ENCODE measurements around the gene FAT1.

The FAT1 gene

DNA sequence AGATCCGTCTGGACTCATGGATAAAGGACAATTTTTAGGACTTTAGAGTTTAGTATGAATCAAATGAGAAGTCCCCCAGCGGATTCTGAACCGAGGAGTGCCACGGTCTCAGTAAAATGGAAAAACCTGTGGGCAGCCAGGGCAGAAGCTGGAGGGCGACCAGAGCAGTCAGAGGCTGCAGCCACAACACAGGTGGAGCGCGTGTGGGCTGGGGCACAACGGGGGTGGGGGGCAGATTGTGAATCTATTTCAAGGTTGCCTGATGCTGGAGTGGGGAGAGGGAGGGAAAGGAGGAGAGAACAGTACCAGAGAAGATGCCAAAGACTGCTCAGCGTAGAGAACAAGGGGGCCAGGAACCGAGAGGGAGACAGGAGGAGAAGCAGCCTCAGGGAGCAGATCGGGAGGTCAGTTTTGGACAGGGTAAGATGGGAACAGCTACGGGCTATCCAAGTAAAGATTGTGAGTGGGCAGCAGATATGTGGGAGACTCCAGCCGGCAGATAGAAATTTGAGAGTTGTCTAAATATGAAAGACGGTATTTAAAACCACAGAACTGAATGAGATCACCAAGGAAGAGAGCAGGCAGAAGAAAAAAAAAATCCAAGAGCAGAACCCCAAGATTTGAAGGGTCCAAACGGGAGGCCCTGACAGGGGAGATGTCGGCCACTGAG, 9.5 kb downstream of the FAT1 start:
- TF ChIP-seq, protein P1, sequence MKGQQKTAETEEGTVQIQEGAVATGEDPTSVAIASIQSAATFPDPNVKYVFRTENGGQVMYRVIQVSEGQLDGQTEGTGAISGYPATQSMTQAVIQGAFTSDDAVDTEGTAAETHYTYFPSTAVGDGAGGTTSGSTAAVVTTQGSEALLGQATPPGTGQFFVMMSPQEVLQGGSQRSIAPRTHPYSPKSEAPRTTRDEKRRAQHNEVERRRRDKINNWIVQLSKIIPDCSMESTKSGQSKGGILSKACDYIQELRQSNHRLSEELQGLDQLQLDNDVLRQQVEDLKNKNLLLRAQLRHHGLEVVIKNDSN (IDR thresholded peaks at IDR 0.05) = no peak
- TF ChIP-seq ZBTB7A (IDR thresholded peaks at IDR 0.05; ENCODE audit: low read depth) = no peak
- no peak for TF ChIP-seq TAF1 (IDR thresholded peaks at IDR 0.05; ENCODE audit: low read depth)
- TF ChIP-seq, protein P2, sequence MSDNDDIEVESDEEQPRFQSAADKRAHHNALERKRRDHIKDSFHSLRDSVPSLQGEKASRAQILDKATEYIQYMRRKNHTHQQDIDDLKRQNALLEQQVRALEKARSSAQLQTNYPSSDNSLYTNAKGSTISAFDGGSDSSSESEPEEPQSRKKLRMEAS (IDR thresholded peaks at IDR 0.05) = no peak
- TF ChIP-seq, protein P3, sequence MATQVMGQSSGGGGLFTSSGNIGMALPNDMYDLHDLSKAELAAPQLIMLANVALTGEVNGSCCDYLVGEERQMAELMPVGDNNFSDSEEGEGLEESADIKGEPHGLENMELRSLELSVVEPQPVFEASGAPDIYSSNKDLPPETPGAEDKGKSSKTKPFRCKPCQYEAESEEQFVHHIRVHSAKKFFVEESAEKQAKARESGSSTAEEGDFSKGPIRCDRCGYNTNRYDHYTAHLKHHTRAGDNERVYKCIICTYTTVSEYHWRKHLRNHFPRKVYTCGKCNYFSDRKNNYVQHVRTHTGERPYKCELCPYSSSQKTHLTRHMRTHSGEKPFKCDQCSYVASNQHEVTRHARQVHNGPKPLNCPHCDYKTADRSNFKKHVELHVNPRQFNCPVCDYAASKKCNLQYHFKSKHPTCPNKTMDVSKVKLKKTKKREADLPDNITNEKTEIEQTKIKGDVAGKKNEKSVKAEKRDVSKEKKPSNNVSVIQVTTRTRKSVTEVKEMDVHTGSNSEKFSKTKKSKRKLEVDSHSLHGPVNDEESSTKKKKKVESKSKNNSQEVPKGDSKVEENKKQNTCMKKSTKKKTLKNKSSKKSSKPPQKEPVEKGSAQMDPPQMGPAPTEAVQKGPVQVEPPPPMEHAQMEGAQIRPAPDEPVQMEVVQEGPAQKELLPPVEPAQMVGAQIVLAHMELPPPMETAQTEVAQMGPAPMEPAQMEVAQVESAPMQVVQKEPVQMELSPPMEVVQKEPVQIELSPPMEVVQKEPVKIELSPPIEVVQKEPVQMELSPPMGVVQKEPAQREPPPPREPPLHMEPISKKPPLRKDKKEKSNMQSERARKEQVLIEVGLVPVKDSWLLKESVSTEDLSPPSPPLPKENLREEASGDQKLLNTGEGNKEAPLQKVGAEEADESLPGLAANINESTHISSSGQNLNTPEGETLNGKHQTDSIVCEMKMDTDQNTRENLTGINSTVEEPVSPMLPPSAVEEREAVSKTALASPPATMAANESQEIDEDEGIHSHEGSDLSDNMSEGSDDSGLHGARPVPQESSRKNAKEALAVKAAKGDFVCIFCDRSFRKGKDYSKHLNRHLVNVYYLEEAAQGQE (IDR thresholded peaks at IDR 0.05; ENCODE audit: low read depth) = no peak

DNA sequence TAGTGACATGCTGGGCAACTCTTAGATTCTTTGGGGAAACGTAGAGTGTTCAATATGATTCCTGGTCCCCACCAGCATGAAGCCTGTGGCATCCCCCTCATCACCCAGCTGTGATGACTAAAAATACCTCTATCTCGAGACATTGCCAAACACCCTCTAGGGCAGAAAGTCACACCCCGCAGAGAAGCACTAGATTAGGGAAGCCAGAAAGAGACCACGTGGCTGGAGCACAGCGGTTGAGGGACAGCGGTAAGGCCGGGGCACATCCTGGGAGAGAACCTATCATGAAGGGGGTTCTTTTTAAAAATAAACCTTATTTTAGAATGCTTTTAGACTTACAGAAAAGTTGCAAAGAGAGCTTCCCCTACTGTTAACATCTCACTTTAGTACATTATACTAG, 11.0 kb downstream of the FAT1 start:
- TF ChIP-seq NFIC (IDR thresholded peaks at IDR 0.05) = no peak
- TF ChIP-seq FOXM1 (IDR thresholded peaks at IDR 0.05; ENCODE audit: borderline replicate concordance, low read depth) = no peak
- TF ChIP-seq, protein P1 (IDR thresholded peaks at IDR 0.05) = no peak
- no peak for TF ChIP-seq EP300 (IDR thresholded peaks at IDR 0.05; ENCODE audit: borderline replicate concordance)
- TF ChIP-seq ZBTB7A (IDR thresholded peaks at IDR 0.05; ENCODE audit: low read depth) = no peak
- no peak for TF ChIP-seq EGR1 (IDR thresholded peaks at IDR 0.05)
- no peak for TF ChIP-seq CEBPB (IDR thresholded peaks at IDR 0.05)
- no peak for TF ChIP-seq TEAD4 (IDR thresholded peaks at IDR 0.05)
- no peak for TF ChIP-seq CREB1 (IDR thresholded peaks at IDR 0.05; ENCODE audit: low read depth)
- no peak for TF ChIP-seq YY1 (IDR thresholded peaks at IDR 0.05; ENCODE audit: low read depth)
- no peak for TF ChIP-seq TCF12 (IDR thresholded peaks at IDR 0.05; ENCODE audit: low read depth)
- no peak for TF ChIP-seq RAD21 (IDR thresholded peaks at IDR 0.05; ENCODE audit: low read depth)
- TF ChIP-seq, protein P3 (IDR thresholded peaks at IDR 0.05; ENCODE audit: low read depth) = no peak

DNA sequence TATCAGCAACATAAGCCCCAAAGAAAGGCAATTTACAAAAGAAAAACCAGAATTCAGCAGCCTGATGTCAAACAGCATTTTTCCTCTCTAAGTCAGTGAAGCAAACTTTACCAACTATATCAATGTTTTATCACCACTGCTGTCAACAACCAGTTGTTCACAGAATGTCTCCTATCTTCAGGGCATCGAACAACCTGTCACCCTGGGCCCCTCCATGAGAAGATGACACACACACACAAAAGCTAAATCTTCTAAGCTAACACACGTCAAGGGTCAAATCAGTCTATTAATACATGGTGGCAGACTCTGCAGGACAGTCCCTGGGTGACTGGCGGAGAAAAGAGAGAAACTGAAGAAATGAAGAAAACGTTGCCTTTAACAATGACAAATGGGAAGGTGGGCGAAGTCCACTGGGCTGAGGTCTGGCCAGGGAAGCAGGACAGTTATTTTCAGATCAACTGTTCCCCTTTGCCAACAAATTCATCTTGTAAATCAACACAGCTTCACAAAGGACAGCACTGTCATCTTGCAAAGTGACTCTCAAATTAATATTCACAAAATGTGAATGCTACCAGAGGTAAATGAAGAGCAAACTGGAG, 13.0 kb downstream of the FAT1 start:
- TF ChIP-seq TEAD4 (IDR thresholded peaks at IDR 0.05) = no peak
- no peak for TF ChIP-seq EGR1 (IDR thresholded peaks at IDR 0.05)
- TF ChIP-seq ZBTB7A (IDR thresholded peaks at IDR 0.05; ENCODE audit: low read depth) = no peak
- TF ChIP-seq FOXM1 (IDR thresholded peaks at IDR 0.05; ENCODE audit: borderline replicate concordance, low read depth) = no peak
- no peak for TF ChIP-seq TCF12 (IDR thresholded peaks at IDR 0.05; ENCODE audit: low read depth)

DNA sequence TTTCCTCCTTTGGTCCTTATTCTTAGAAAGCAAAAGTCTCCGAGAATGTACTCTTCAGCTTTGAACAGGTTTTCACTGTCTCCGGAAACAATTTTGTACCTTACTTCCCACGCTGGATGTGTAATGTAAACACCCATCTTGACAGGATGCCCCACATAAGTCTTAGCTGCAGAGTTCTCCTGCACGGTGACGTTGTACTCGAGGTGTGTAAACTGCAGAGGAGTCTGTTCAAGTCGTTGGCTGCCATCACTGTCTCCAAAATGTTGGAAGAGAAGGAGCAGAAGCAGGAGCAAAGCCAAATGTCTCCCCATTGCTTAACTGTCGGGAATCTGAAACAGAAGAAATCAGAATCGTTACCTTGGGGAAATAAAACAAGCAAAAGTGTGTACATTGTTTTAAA, 14.1 kb downstream of the FAT1 start:
- no peak for TF ChIP-seq NFIC (IDR thresholded peaks at IDR 0.05)
- no peak for TF ChIP-seq TAF1 (IDR thresholded peaks at IDR 0.05; ENCODE audit: low read depth)
- no peak for TF ChIP-seq CREB1 (IDR thresholded peaks at IDR 0.05; ENCODE audit: low read depth)
- TF ChIP-seq FOXM1 (IDR thresholded peaks at IDR 0.05; ENCODE audit: borderline replicate concordance, low read depth) = no peak
- no peak for TF ChIP-seq RAD21 (IDR thresholded peaks at IDR 0.05; ENCODE audit: low read depth)
- TF ChIP-seq EP300 (IDR thresholded peaks at IDR 0.05; ENCODE audit: borderline replicate concordance) = no peak
- TF ChIP-seq, protein P1 (IDR thresholded peaks at IDR 0.05) = no peak
- no peak for TF ChIP-seq CEBPB (IDR thresholded peaks at IDR 0.05)
- no peak for TF ChIP-seq ZBTB7A (IDR thresholded peaks at IDR 0.05; ENCODE audit: low read depth)
- TF ChIP-seq YY1 (IDR thresholded peaks at IDR 0.05; ENCODE audit: low read depth) = no peak
- TF ChIP-seq EGR1 (IDR thresholded peaks at IDR 0.05) = no peak

DNA sequence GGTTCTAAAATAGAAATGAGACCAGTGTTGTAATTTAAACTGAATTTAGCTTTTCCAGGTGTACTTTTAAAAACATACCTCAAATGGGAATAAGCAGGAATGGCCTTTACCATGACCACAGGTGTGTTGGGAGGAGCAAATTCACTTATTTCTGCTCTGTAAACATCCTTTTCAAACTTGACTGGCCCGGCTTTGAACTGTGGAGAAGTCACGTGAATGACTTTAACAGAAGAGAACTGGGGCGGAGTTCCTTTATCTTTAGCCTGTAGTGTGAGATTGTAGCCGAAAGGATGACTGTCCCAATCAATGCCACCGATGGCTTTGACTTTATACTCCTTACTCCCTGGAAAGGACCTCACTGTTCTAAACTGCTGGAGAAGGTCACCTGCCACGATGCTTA, 15.1 kb downstream of the FAT1 start:
- TF ChIP-seq ZBTB7A (IDR thresholded peaks at IDR 0.05; ENCODE audit: low read depth) (no peak), TCF12 (IDR thresholded peaks at IDR 0.05; ENCODE audit: low read depth) (no peak), EGR1 (IDR thresholded peaks at IDR 0.05) (no peak), CREB1 (IDR thresholded peaks at IDR 0.05; ENCODE audit: low read depth) (no peak), NFIC (IDR thresholded peaks at IDR 0.05) (no peak), YY1 (IDR thresholded peaks at IDR 0.05; ENCODE audit: low read depth) (no peak), RAD21 (IDR thresholded peaks at IDR 0.05; ENCODE audit: low read depth) (no peak), CEBPB (IDR thresholded peaks at IDR 0.05) (no peak), EP300 (IDR thresholded peaks at IDR 0.05; ENCODE audit: borderline replicate concordance) (no peak)
- TF ChIP-seq, protein P3 (IDR thresholded peaks at IDR 0.05; ENCODE audit: low read depth) = no peak
- TF ChIP-seq, protein P1 (IDR thresholded peaks at IDR 0.05) = no peak
- TF ChIP-seq, protein P2 (IDR thresholded peaks at IDR 0.05) = no peak
